C4-2B (cell line): ENCODE measurements around the gene C1QTNF1.

ENCODE experiments used
- CTCF ChIP-seq: fragments of 450-650 bp; conservative IDR thresholded peaks from 2 replicates; pipeline ENCODE4 v1.5.1; 2017; ENCODE audit warnings: mild to moderate bottlenecking
- ZFX ChIP-seq: fragments of 450-650 bp; IDR thresholded peaks from 2 replicates; pipeline ENCODE4 v1.6.1; 2017

GRCh38 chr17:79047291-79047920, 23.4 kb downstream of the C1QTNF1 start:
- no peak for TF ChIP-seq CTCF
- no peak for TF ChIP-seq ZFX
